Stomach (tissue), 9 donors: ENCODE data around the gene ZKSCAN1. TPM values are rescaled to one million over a fixed set of nuclear protein-coding genes. Genes with fewer than 3 reads are reported as not detected.

Experiments
- DNase-seq, 2 donors: peaks; one replicate each; pipeline versions ENCODE4 v3.0.0 to v3.0.0-alpha.2; 2013 to 2019
- H3K27ac ChIP-seq, 5 donors: fragments of 200-600 bp in 4 of 5; sonication (generic) in 4 of 5; one replicate each; pipeline ENCODE4 v1.5.1; 2013 to 2019; ENCODE audit warnings: mild to moderate bottlenecking in 1 of 5, moderate library complexity in 1 of 5
- H3K27me3 ChIP-seq, 3 donors: fragments of 200-600 bp; sonication (generic); one replicate each; pipeline ENCODE4 v1.5.1; 2017 to 2019; ENCODE audit warnings: mixed run types in 1 of 3
- H3K36me3 ChIP-seq, 4 donors: fragments of 200-600 bp; sonication (generic); 1 replicate in 3 of 4; 2 replicates in 1 of 4; pipeline ENCODE4 v1.5.1; 2016 to 2019
- H3K4me1 ChIP-seq, 4 donors: fragments of 200-600 bp; sonication (generic); one replicate each; pipeline ENCODE4 v1.5.1; 2016 to 2019
- H3K4me3 ChIP-seq, 4 donors: fragments of 200-600 bp; sonication (generic) in 3 of 4; one replicate each; pipeline ENCODE4 v1.5.1; 2016 to 2019; ENCODE audit warnings: mild to moderate bottlenecking in 1 of 4
- H3K9me3 ChIP-seq, 4 donors: fragments of 200-600 bp; sonication (generic); one replicate each; pipeline ENCODE4 v1.5.1; 2016 to 2019
- EP300 ChIP-seq: sonication (generic); formaldehyde crosslinking; IDR thresholded peaks from one replicate; pipeline ENCODE4 v1.6.1; 2017; ENCODE audit warnings: antibody characterized with exemption
- POLR2A ChIP-seq, 4 donors: fragments of 450-650 bp; IDR thresholded peaks; one replicate each; pipeline ENCODE4 v1.6.1; 2016; ENCODE audit warnings: antibody characterized with exemption in 4 of 4, control low read depth in 2 of 4, mild to moderate bottlenecking in 1 of 4, moderate library complexity in 1 of 4
- POLR2AphosphoS5 ChIP-seq, 3 donors: sonication (generic); formaldehyde crosslinking; IDR thresholded peaks; one replicate each; pipeline ENCODE4 v1.6.1; 2016; ENCODE audit warnings: antibody characterized with exemption in 3 of 3
- WGBS, 5 donors: extraction: QIAGEN DNeasy Blood & Tissue Kit in 3 of 5; methylation state at CpG; one replicate each; pipeline versions ENCODE4 v1.1.5 to v1.1.7; 2013 to 2018; 5-methylcytosine and 5-hydroxymethylcytosine counted together
- intact Hi-C: fragments of 100-400 bp; cut with DNase I; formaldehyde crosslinking; loops from one replicate; pipeline ENCODE4 v1.15.1; 2023; ENCODE audit warnings: low total_unique reads
- polyA plus RNA-seq, 3 donors: library from polyadenylated mRNA; stranded (reverse); fragments of 200-250 nt; gene quantifications; one replicate each; pipeline ENCODE4 v1.2.3, GENCODE V29; 2013
- total RNA-seq, 5 donors: library from RNA; depleted of rRNA; stranded (reverse); fragments of >200 nt; gene quantifications; one replicate each; pipeline versions ENCODE4 v1.1.0 to v1.2.3, GENCODE V29; 2014 to 2016
- TF ChIP-seq, protein P1 (sequence below), 7 experiments: fragments of 450-650 bp in 4 of 7; fragments of 200-600 bp in 3 of 7; sonication (generic) in 3 of 7; IDR thresholded peaks; one replicate each; pipeline ENCODE4 v1.5.1; 2016 to 2019; ENCODE audit warnings: antibody characterized with exemption in 7 of 7, control low read depth in 2 of 7, mild to moderate bottlenecking in 1 of 7
- donor health status: healthy with polysubstance abuse.
- donor health status: Bipolar disorder and iron deficiency.
- donor health status: healthy.

Gene ZKSCAN1
- total and polyA plus RNA-seq, 8 donors: 9.5 to 153 (median 50.4) TPM

DNA sequence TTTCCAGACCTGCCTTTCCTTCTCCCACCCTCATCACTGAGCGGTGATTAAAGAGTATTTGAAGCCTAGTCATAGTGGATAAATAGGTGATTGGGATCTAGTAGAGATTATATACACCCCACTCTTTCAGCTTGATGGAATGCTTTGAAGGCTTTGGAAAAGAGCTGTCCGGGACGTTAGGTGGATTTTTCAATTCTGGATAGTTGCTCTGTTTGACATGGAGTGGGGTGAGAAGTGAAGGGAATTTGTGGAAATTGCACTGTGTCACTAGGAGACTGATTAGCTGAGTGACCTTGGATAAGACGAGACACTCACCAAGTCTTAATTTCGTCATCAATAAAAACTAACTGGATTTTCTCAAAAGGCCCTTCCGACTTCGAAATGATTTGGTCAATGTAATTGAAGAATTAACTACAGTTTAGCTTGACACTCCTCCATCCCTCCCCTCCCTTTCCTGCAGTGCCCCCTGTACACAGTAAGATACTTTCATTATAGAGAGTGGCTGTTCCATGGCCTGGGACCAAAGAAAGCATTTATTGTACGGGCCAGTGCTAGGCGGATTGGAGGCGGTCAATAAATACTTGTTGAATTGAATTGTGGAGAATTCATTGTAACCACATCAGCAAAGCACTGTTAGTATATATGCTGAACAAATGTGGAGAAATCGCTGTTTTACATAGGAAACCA, 962 bp downstream of the ZKSCAN1 start:
- peaks cover 0 to 15% (median 9%) of the 10 kb centered on the region in 4 donors for H3K36me3 ChIP-seq
- WGBS, 5 donors: 14 to 21% (median 15%) methylated on average over 11 of the region's 11 CpGs
- DNase-seq: peak in 1 of 2 donors; percentile 74
- H3K4me3 ChIP-seq: peak overlapping the region; percentile 68 to 99 (median 88)
- H3K9me3 ChIP-seq: no peaks in the 10 kb centered on the region
- peaks cover 54 to 79% (median 69%) of the 10 kb centered on the region in 4 donors for H3K4me1 ChIP-seq
- intact Hi-C loops: no loop called here
- peak overlapping the region; percentile 98 to 100 (median 99) for H3K27ac ChIP-seq
- TF ChIP-seq, protein P1, sequence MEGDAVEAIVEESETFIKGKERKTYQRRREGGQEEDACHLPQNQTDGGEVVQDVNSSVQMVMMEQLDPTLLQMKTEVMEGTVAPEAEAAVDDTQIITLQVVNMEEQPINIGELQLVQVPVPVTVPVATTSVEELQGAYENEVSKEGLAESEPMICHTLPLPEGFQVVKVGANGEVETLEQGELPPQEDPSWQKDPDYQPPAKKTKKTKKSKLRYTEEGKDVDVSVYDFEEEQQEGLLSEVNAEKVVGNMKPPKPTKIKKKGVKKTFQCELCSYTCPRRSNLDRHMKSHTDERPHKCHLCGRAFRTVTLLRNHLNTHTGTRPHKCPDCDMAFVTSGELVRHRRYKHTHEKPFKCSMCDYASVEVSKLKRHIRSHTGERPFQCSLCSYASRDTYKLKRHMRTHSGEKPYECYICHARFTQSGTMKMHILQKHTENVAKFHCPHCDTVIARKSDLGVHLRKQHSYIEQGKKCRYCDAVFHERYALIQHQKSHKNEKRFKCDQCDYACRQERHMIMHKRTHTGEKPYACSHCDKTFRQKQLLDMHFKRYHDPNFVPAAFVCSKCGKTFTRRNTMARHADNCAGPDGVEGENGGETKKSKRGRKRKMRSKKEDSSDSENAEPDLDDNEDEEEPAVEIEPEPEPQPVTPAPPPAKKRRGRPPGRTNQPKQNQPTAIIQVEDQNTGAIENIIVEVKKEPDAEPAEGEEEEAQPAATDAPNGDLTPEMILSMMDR (IDR thresholded peaks at IDR 0.05): no peak
- TF ChIP-seq EP300: no peak
- no peak for TF ChIP-seq POLR2AphosphoS5 (IDR thresholded peaks at IDR 0.05)
- TF ChIP-seq POLR2A (IDR thresholded peaks at IDR 0.05): no peak
- no peaks in the 10 kb centered on the region for H3K27me3 ChIP-seq

DNA sequence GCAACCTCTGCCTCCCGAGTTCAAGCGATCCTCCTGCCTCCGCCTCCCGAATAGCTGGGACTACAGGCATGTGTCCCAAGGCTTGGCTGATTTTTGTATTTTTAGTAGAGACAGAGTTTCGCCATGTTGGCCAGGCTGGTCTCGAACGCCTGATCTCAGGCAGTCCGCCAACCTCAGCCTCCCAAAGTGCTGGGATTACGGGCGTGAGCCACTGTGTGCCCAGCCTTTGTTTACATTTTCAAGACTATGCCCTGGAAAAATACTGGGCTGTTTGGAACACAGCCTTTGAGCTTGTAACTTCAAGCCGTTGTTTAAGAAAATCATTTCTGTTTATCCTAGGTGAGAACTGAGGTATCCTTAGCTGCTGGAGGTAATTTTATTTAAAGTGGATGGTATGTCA, 1.9 kb downstream of the ZKSCAN1 start:
- no peak for TF ChIP-seq POLR2A (IDR thresholded peaks at IDR 0.05)
- peak in 1 of 3 donors; percentile 51 for TF ChIP-seq POLR2AphosphoS5 (IDR thresholded peaks at IDR 0.05)
- Histone ChIP-seq H3K4me3 (peak overlapping the region; percentile 68 to 99 (median 88)), H3K4me1 (peaks cover 56 to 79% (median 71%) of the 10 kb centered on the region in 4 donors), H3K9me3 (no peaks in the 10 kb centered on the region), H3K36me3 (peaks cover 3 to 22% (median 16%) of the 10 kb centered on the region in 4 donors), H3K27me3 (no peaks in the 10 kb centered on the region), H3K27ac (peak overlapping the region; percentile 83 to 100 (median 99))
- WGBS, 5 donors: 28 to 52% (median 41%) methylated on average over 11 of the region's 11 CpGs
- intact Hi-C loops: no loop called here
- DNase-seq: peak; percentile 66 to 84

DNA sequence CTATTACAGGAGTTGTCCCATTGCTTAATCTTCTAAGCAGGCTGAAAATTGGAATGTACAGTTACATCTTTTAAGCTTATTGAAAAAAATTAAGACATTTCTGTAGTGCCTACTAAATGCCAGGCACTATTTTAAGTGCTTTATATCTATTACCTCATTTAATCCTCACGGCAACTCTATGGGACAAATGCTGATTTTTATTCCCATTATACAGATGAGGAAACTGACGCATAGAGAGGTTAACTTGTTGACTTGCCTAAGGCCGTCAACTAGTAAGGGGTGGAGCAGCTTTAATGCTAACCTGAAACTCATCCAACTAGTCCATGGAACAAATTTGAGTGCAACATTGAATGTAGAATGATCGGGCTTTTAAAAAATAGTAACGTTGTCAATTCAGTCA, 2.5 kb downstream of the ZKSCAN1 start:
- intact Hi-C loops: no loop called here
- Histone ChIP-seq H3K4me3 (peak overlapping the region in 2 of 4 donors; percentile 5 to 68), H3K4me1 (peaks cover 59 to 81% (median 69%) of the 10 kb centered on the region in 4 donors), H3K36me3 (peaks cover 3 to 28% (median 21%) of the 10 kb centered on the region in 4 donors), H3K27me3 (no peaks in the 10 kb centered on the region), H3K27ac (peak overlapping the region in 4 of 5 donors; percentile 98 to 100 (median 100)), H3K9me3 (no peaks in the 10 kb centered on the region)
- no peak for DNase-seq
- WGBS, 5 donors: 56 to 72% (median 59%) methylated on average over 5 of the region's 5 CpGs
- no peak for TF ChIP-seq POLR2A (IDR thresholded peaks at IDR 0.05)
- TF ChIP-seq POLR2AphosphoS5 (IDR thresholded peaks at IDR 0.05): no peak
- TF ChIP-seq, protein P1 (IDR thresholded peaks at IDR 0.05): no peak
- no peak for TF ChIP-seq EP300

DNA sequence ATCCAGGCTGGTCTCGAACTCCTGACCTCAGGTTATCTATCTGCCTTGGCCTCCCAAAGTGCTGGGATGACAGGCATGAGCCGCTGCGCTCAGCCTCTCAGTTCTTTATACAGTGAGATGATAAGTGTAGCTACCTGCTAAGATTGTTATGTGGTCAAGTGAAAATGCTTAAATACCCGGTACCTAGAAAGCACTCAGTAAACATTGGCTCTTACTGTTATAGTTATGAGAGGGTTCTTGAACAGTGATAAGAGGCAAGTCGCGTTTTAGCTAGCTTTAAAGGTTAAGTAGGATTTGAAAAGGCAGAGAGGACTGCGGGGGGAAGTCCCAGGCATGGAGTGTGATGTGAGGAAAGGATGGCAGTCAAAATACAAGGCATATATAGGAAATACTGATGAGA, 4.5 kb downstream of the ZKSCAN1 start:
- no peaks in the 10 kb centered on the region for H3K27me3 ChIP-seq
- WGBS, 5 donors: 30 to 57% (median 38%) methylated on average over 7 of the region's 7 CpGs
- DNase-seq: peak in 1 of 2 donors; percentile 38
- H3K4me1 ChIP-seq: peaks cover 66 to 89% (median 77%) of the 10 kb centered on the region in 4 donors
- no peaks in the 10 kb centered on the region for H3K9me3 ChIP-seq
- peaks cover 19 to 48% (median 41%) of the 10 kb centered on the region in 4 donors for H3K36me3 ChIP-seq
- intact Hi-C loops: no loop called here
- peak overlapping the region in 1 of 4 donors; percentile 13 for H3K4me3 ChIP-seq
- peak overlapping the region; percentile 54 to 100 (median 98) for H3K27ac ChIP-seq
- TF ChIP-seq, protein P1 (IDR thresholded peaks at IDR 0.05): no peak
- TF ChIP-seq EP300 (no peak), POLR2A (IDR thresholded peaks at IDR 0.05) (no peak), POLR2AphosphoS5 (IDR thresholded peaks at IDR 0.05) (peak in 1 of 3 donors; percentile 31)
